HepG2 (cell line): Measurements from ENCODE around the gene DLEC1. TPM values are rescaled to one million over a fixed set of nuclear protein-coding genes. Genes with fewer than 3 reads are reported as not detected.
A peak's percentile ranks its signal among the peaks of the same experiment; 100 is the strongest.

Source experiments
- CHCHD3 ChIP-seq: sonication (generic); formaldehyde crosslinking; IDR thresholded peaks from 2 replicates; pipeline ENCODE4 v1.8.0; 2022; ENCODE audit warnings: mild to moderate bottlenecking, missing genetic modification reagents, moderate library complexity
- ELF1 ChIP-seq: sonication (generic); formaldehyde crosslinking; IDR thresholded peaks from 2 replicates; pipeline ENCODE4 v1.4.0; 2020; ENCODE audit warnings: missing genetic modification reagents
- ELF4 ChIP-seq: sonication (generic); formaldehyde crosslinking; IDR thresholded peaks from 2 replicates; pipeline ENCODE4 v1.5.0; 2020; ENCODE audit warnings: missing genetic modification reagents, mild to moderate bottlenecking, moderate library complexity, borderline replicate concordance
- EZH2 ChIP-seq: conservative IDR thresholded peaks from 2 replicates; pipeline ENCODE4 v1.6.1; 2012; ENCODE audit warnings: mild to moderate bottlenecking, low read depth, low read length, moderate library complexity
- HHEX ChIP-seq: IDR thresholded peaks from 2 replicates; pipeline ENCODE4 v1.6.1; 2016; ENCODE audit warnings: control low read depth
- ISL2 ChIP-seq: sonication (generic); formaldehyde crosslinking; IDR thresholded peaks from 2 replicates; pipeline ENCODE4 v1.5.0; 2020; ENCODE audit warnings: missing genetic modification reagents
- KDM6A ChIP-seq: IDR thresholded peaks from 2 replicates; pipeline ENCODE4 v1.6.1; 2016; ENCODE audit warnings: low read depth
- KMT2B ChIP-seq: IDR thresholded peaks from 2 replicates; pipeline ENCODE4 v1.6.1; 2016; ENCODE audit warnings: missing genetic modification reagents, missing compliant biosample characterization
- NBN ChIP-seq: fragments of 450-650 bp; conservative IDR thresholded peaks from 2 replicates; pipeline ENCODE4 v1.6.1; 2017
- RFX3 ChIP-seq: IDR thresholded peaks from 2 replicates; pipeline ENCODE4 v1.6.1; 2016; ENCODE audit warnings: missing biosample characterization, missing genetic modification reagents
- SALL2 ChIP-seq: sonication (generic); formaldehyde crosslinking; IDR thresholded peaks from 2 replicates; pipeline ENCODE4 v1.8.1; 2023; ENCODE audit warnings: mild to moderate bottlenecking, missing genetic modification reagents, inconsistent platforms
- SIN3A ChIP-seq: IDR thresholded peaks from 2 replicates; pipeline ENCODE4 v1.6.1; 2011; ENCODE audit warnings: low read depth, mild to moderate bottlenecking, control low read depth, low read length, borderline replicate concordance
- TAF15 ChIP-seq: fragments of 200-400 bp; formaldehyde crosslinking; IDR thresholded peaks from one replicate; pipeline ENCODE4 v1.6.1; 2018; ENCODE audit warnings: mild to moderate bottlenecking, low read depth, low read length; ENCODE audit not compliant: poor library complexity, severe bottlenecking
- ZFAT ChIP-seq: sonication (generic); formaldehyde crosslinking; conservative IDR thresholded peaks from 2 replicates; pipeline ENCODE4 v1.8.1; 2023; ENCODE audit warnings: missing genetic modification reagents, inconsistent platforms
- ZFP37 ChIP-seq: sonication (generic); formaldehyde crosslinking; IDR thresholded peaks from 2 replicates; pipeline ENCODE4 v1.4.0; 2020; ENCODE audit warnings: missing genetic modification reagents, borderline replicate concordance
- ZFP41 ChIP-seq: sonication (generic); formaldehyde crosslinking; IDR thresholded peaks from 2 replicates; pipeline ENCODE4 v1.4.0; 2020; ENCODE audit warnings: mild to moderate bottlenecking, missing genetic modification reagents, borderline replicate concordance
- ZNF570 ChIP-seq: sonication (generic); formaldehyde crosslinking; IDR thresholded peaks from 2 replicates; pipeline ENCODE4 v1.4.0; 2020; ENCODE audit warnings: mild to moderate bottlenecking, missing genetic modification reagents, borderline replicate concordance
- ZNF766 ChIP-seq: sonication (generic); formaldehyde crosslinking; IDR thresholded peaks from 2 replicates; pipeline ENCODE4 v1.5.0; 2020; ENCODE audit warnings: missing genetic modification reagents, borderline replicate concordance
- ZNF780A ChIP-seq: sonication (generic); formaldehyde crosslinking; IDR thresholded peaks from 2 replicates; pipeline ENCODE4 v1.8.0; 2022; ENCODE audit warnings: mild to moderate bottlenecking, missing genetic modification reagents, moderate library complexity
- ZNF878 ChIP-seq: sonication (generic); formaldehyde crosslinking; IDR thresholded peaks from 2 replicates; pipeline ENCODE4 v1.8.1; 2023; ENCODE audit warnings: mild to moderate bottlenecking, missing genetic modification reagents, moderate library complexity
- ZSCAN30 ChIP-seq: sonication (generic); formaldehyde crosslinking; IDR thresholded peaks from 2 replicates; pipeline ENCODE4 v1.5.0; 2020; ENCODE audit warnings: mild to moderate bottlenecking, missing genetic modification reagents
- polyA plus RNA-seq, 8 experiments: library from polyadenylated mRNA; depleted of rRNA in 3 of 8; stranded (reverse) in 7 of 8; unstranded in 1 of 8; fragments of >200 nt; fragmentation: Illumina TruSeq in 4 of 8; extraction: Trizol in 4 of 8; gene quantifications; 2 replicates each; pipeline versions ENCODE4 v1.2.1 to v1.2.3, GENCODE V29; 2011 to 2016; ENCODE audit warnings: low read depth in 4 of 8, missing spikeins in 1 of 8, mixed read lengths in 1 of 8; ENCODE audit not compliant: insufficient read depth in 1 of 8
- total RNA-seq, 5 experiments: library from RNA; depleted of rRNA; stranded (reverse); fragments of >200 nt; fragmentation: Illumina TruSeq; extraction: Trizol; gene quantifications; 2 replicates each; pipeline ENCODE4 v1.2.3, GENCODE V29; 2016; ENCODE audit warnings: low read depth in 1 of 5
- TF ChIP-seq, protein P1 (sequence below): sonication (generic); formaldehyde crosslinking; IDR thresholded peaks from 2 replicates; pipeline ENCODE4 v1.5.0; 2020; ENCODE audit warnings: mild to moderate bottlenecking, low read depth, missing genetic modification reagents, borderline replicate concordance
- TF ChIP-seq, protein P2 (sequence below): sonication (generic); formaldehyde crosslinking; IDR thresholded peaks from 2 replicates; pipeline ENCODE4 v1.4.0; 2020; ENCODE audit warnings: mild to moderate bottlenecking, missing genetic modification reagents
- TF ChIP-seq, protein P3 (sequence below): IDR thresholded peaks from 2 replicates; pipeline ENCODE4 v1.6.1; 2016; ENCODE audit warnings: missing biosample characterization, missing genetic modification reagents, low read depth
- TF ChIP-seq, protein P4 (sequence below): sonication (generic); formaldehyde crosslinking; IDR thresholded peaks from 2 replicates; pipeline ENCODE4 v1.5.0; 2020; ENCODE audit warnings: missing genetic modification reagents

Gene DLEC1
- total and polyA plus RNA-seq, 2 of the 13 experiments (the other 11 are each of a cell fraction or from before 2014, with no cell fraction given), result 0.09 TPM; not detected in 1

DNA sequence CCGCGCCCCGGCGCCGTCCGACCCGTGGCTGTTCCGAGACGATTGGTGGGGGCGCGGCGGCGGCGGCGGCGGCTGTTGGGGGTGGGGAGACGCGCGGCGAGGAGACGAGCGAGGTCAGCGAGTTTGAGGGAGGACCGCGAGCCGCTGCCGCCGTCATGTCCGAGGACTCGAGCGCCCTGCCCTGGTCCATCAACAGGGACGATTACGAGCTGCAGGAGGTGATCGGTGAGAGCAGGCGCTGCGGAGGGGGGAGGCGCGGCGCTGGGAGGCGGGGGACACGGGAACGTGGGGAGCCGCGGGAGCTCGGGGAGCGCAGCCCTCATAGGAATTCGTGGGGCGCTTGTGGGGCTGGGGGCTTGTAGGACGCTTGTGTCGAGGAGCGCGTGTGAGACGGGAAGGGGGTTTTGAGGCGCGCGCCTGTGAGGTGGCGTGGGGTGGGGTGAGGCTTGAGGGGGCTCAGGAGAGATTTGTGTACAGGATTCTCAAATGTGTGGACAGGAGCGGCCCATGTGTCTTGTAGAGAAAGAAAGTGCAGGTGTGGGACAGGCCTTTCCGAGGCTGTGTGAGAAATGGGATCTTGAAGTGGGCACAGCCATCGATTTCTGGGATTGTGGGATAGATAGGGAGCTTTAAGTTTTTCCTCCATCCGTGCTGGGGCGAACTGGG lies 126.8 kb downstream of the DLEC1 start (continued):
- TF ChIP-seq, protein P1, sequence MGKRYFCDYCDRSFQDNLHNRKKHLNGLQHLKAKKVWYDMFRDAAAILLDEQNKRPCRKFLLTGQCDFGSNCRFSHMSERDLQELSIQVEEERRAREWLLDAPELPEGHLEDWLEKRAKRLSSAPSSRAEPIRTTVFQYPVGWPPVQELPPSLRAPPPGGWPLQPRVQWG (CRISPR knock-in tag), result no peak
- TF ChIP-seq SALL2 (CRISPR knock-in tag), result no peak
- TF ChIP-seq, protein P2, sequence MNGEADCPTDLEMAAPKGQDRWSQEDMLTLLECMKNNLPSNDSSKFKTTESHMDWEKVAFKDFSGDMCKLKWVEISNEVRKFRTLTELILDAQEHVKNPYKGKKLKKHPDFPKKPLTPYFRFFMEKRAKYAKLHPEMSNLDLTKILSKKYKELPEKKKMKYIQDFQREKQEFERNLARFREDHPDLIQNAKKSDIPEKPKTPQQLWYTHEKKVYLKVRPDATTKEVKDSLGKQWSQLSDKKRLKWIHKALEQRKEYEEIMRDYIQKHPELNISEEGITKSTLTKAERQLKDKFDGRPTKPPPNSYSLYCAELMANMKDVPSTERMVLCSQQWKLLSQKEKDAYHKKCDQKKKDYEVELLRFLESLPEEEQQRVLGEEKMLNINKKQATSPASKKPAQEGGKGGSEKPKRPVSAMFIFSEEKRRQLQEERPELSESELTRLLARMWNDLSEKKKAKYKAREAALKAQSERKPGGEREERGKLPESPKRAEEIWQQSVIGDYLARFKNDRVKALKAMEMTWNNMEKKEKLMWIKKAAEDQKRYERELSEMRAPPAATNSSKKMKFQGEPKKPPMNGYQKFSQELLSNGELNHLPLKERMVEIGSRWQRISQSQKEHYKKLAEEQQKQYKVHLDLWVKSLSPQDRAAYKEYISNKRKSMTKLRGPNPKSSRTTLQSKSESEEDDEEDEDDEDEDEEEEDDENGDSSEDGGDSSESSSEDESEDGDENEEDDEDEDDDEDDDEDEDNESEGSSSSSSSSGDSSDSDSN (CRISPR knock-in tag), result peak; percentile 53; the same call in 1 of the 2 replicates
- TF ChIP-seq SIN3A, result no peak
- no peak for TF ChIP-seq HHEX (CRISPR knock-in tag)
- no peak for TF ChIP-seq ISL2 (CRISPR knock-in tag)
- TF ChIP-seq, protein P3, sequence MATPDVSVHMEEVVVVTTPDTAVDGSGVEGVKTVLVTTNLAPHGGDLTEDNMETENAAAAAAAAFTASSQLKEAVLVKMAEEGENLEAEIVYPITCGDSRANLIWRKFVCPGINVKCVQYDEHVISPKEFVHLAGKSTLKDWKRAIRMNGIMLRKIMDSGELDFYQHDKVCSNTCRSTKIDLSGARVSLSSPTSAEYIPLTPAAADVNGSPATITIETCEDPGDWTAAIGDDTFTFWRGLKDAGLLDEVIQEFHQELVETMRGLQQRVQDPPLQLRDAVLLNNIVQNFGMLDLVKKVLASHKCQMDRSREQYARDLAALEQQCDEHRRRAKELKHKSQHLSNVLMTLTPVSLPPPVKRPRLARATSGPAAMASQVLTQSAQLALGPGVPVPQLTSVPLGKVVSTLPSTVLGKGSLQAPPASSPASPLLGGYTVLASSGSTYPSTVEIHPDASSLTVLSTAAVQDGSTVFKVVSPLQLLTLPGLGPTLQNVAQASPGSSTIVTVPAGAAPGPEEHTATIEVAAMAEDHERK, result no peak
- TF ChIP-seq TAF15, result peak; percentile 27
- TF ChIP-seq ZFP37 (CRISPR knock-in tag), result no peak
- TF ChIP-seq NBN, result no peak
- TF ChIP-seq KMT2B, result 0 out of 2 replicates have a peak, but pooled peaks have one; percentile 2
- TF ChIP-seq ZFAT (CRISPR knock-in tag), result no peak
- TF ChIP-seq ZFP41 (CRISPR knock-in tag), result no peak
- no peak for TF ChIP-seq ZNF570 (CRISPR knock-in tag)
- no peak for TF ChIP-seq ZNF780A (CRISPR knock-in tag)
- TF ChIP-seq ELF1 (CRISPR knock-in tag), result no peak
- no peak for TF ChIP-seq KDM6A (CRISPR knock-in tag)
- no peak for TF ChIP-seq ZNF878 (CRISPR knock-in tag)
- TF ChIP-seq ZSCAN30 (CRISPR knock-in tag), result no peak
- no peak for TF ChIP-seq EZH2
- no peak for TF ChIP-seq RFX3 (CRISPR knock-in tag)
- TF ChIP-seq, protein P4, sequence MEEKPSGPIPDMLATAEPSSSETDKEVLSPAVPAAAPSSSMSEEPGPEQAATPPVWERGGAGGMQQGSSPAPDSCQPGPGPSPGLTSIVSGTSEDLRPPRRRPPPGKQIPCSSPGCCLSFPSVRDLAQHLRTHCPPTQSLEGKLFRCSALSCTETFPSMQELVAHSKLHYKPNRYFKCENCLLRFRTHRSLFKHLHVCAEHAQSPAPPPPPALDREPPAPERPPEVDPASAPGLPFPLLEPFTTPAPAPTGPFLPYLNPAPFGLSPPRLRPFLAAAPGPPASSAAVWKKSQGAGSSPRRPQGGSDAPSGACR (CRISPR knock-in tag), result no peak
- TF ChIP-seq CHCHD3 (CRISPR knock-in tag), result peak; percentile 7; the same call in 1 of the 2 replicates
- no peak for TF ChIP-seq ZNF766 (CRISPR knock-in tag)
- no peak for TF ChIP-seq ELF4 (CRISPR knock-in tag)
